LNCaP clone FGC (cell line): Measurements from ENCODE around the gene PRF1.

Source experiments
- DNase-seq: peaks from one replicate; pipeline ENCODE4 v3.0.0-alpha.2; 2011; ENCODE audit warnings: low read depth
- H3K4me3 ChIP-seq: 2 replicates; pipeline ENCODE4 v1.5.1; 2011; ENCODE audit warnings: mild to moderate bottlenecking, low read depth, low read length, control low read depth
- TF ChIP-seq, protein P1 (sequence below): IDR thresholded peaks from 2 replicates; pipeline ENCODE4 v1.5.1; 2012; ENCODE audit warnings: mild to moderate bottlenecking; ENCODE audit not compliant: control insufficient read depth, insufficient read depth; ENCODE audit errors: extremely low read depth

Gene PRF1

DNA sequence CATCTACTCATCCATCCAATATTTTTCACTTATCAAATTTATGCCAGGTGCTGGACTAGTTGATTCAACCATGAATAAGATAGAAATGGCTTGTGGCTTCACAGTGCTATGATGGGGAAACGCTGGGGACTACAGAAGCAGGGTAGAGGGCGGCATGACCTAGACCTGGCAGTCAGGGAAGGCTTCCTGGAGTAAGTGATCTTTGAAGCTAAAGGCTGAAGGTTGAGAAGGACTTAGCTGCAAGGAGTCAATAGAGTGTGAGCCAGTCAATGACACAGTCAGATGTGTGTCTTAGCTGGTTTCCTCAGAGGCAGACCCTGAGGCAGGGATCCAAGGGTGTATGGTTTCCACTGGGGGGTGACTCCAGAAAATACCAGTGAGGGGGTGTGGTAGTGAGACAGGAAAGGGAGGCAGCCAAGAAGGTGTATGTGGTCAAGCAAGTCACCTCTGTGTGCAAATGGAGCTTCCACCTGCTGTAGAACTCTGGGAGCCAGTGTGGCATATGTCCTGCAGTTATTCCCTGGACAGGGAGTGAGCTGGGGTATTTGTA is 10.3 kb downstream of the PRF1 start:
- no peak overlapping the region for H3K4me3 ChIP-seq
- TF ChIP-seq, protein P1, sequence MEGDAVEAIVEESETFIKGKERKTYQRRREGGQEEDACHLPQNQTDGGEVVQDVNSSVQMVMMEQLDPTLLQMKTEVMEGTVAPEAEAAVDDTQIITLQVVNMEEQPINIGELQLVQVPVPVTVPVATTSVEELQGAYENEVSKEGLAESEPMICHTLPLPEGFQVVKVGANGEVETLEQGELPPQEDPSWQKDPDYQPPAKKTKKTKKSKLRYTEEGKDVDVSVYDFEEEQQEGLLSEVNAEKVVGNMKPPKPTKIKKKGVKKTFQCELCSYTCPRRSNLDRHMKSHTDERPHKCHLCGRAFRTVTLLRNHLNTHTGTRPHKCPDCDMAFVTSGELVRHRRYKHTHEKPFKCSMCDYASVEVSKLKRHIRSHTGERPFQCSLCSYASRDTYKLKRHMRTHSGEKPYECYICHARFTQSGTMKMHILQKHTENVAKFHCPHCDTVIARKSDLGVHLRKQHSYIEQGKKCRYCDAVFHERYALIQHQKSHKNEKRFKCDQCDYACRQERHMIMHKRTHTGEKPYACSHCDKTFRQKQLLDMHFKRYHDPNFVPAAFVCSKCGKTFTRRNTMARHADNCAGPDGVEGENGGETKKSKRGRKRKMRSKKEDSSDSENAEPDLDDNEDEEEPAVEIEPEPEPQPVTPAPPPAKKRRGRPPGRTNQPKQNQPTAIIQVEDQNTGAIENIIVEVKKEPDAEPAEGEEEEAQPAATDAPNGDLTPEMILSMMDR: no peak
- no peak for DNase-seq

- DNase-seq: no peak
- TF ChIP-seq, protein P1: no peak
- H3K4me3 ChIP-seq: no peak overlapping the region
These were observed 11.7 kb downstream of the PRF1 start for GRCh38 chr10:70590655-70591416.

DNA sequence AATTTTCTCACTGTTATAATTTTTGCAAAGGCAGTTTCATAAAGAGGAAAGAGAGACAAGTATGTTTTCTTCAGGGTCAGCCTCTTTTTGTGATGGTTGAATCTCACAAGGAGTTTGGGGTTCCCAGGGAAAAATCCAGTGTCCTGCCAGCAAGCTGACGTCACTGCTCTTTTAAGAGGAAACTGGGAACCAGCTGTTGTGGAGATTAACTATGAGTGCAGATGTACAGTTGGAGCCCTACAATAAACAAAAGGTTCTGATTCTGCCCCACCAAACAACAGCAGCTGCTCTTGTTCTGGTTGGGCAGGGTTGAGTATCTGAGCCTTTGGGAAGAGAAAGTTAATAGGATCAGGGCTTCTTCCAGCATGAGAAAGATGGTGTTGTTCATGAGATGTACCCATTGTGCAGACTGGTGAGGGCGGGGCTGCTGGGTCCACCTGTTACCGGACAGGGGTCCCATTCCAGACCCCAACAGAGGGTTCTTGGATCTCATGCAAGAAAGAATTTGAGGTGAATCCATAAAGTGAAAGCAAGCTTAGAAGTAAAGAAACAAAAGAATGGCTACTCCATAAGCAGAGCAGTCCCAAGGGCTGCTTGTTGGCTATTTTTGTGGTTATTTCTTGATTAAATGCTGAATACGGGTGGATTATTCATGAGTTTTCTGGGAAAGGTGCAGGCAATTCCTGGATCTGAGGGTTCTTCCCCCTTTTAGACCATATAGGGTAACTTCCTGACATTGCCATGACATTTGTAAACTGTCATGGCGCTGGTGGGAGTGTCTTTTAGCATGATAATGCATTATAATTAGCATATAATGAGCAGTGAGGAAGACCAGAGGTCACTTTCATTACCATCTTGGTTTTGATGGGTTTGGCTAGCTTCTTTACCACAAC is 12.5 kb downstream of the PRF1 start:
- TF ChIP-seq, protein P1: no peak
- H3K4me3 ChIP-seq: no peak overlapping the region
- DNase-seq: no peak

DNA sequence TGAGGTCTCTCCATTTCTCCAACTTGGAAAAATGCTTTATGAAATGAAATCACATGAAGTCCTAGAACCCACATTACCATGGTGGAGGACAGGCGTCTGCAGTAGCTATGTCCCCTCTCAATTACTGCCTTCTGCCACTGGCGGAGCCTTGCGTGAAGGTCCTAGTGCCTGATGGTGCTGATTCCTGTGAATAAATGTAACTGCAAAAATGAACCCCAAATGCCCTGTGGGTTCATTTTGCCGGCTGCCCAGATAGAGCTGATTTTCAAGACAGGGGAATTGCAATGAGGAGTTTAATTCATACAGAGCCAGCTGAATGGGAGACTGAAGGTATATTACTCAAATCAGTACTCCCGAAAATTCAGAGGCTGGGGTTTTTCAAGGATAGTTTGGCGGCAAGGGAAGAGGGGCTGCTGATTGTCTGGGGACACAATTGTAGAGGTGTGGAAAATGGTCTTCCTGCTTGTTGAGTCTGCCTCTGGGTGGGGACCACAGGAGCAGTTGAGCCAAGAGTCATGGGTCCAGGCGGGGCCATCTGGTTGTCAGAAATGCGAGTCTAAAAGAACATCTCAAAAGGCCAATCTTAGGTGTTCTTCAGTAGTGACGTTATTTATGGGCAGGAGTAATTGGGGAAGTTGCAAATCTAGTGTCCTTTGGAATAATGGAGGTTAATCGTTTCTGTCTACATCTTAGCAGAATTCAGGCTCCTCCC is 13.5 kb downstream of the PRF1 start:
- TF ChIP-seq, protein P1: no peak
- no peak overlapping the region for H3K4me3 ChIP-seq
- no peak for DNase-seq

- no peak for DNase-seq
- H3K4me3 ChIP-seq: no peak overlapping the region
- TF ChIP-seq, protein P1: no peak
These were observed 14.3 kb downstream of the PRF1 start for GRCh38 chr10:70588255-70588654.

- TF ChIP-seq, protein P1: no peak
- DNase-seq: no peak
- no peak overlapping the region for H3K4me3 ChIP-seq
These were observed 15.4 kb downstream of the PRF1 start for GRCh38 chr10:70587045-70587658.
